IPS DF 4.7 (cell line): Measurements from ENCODE around the gene APBA2.

Experiments used
- DNase-seq: peaks from one replicate; pipeline ENCODE4 v3.0.0-alpha.2; 2013; ENCODE audit warnings: low spot score; ENCODE audit errors: extremely low read depth

Gene APBA2

GRCh38 chr15:29115093-29115991, 229.6 kb downstream of the APBA2 start:
- no peak for DNase-seq

GRCh38 chr15:29116970-29117700, 231.4 kb downstream of the APBA2 start:
- no peak for DNase-seq

GRCh38 chr15:29117778-29118177, 232.0 kb downstream of the APBA2 start:
- no peak for DNase-seq

GRCh38 chr15:29119847-29120246, 234.1 kb downstream of the APBA2 start:
- DNase-seq: no peak

GRCh38 chr15:29120593-29121368, 235.0 kb downstream of the APBA2 start:
- no peak for DNase-seq

GRCh38 chr15:29121369-29121656, 235.5 kb downstream of the APBA2 start:
- DNase-seq: no peak

GRCh38 chr15:29121907-29122306, 236.1 kb downstream of the APBA2 start:
- DNase-seq: no peak

GRCh38 chr15:29122506-29122905, 236.7 kb downstream of the APBA2 start:
- no peak for DNase-seq

- DNase-seq: no peak
These were observed 237.4 kb downstream of the APBA2 start for GRCh38 chr15:29123171-29123570.

- DNase-seq: no peak
These were observed 238.2 kb downstream of the APBA2 start for GRCh38 chr15:29123991-29124390.

- no peak for DNase-seq
These were observed 239.0 kb downstream of the APBA2 start for GRCh38 chr15:29124581-29125381.

- DNase-seq: no peak
These were observed 239.8 kb downstream of the APBA2 start for GRCh38 chr15:29125382-29126207.

GRCh38 chr15:29126208-29126536, 240.4 kb downstream of the APBA2 start:
- no peak for DNase-seq

- DNase-seq: no peak
These were observed 241.2 kb downstream of the APBA2 start for GRCh38 chr15:29126821-29127461.

GRCh38 chr15:29127506-29128430, 242.0 kb downstream of the APBA2 start:
- DNase-seq: no peak

- no peak for DNase-seq
These were observed 242.9 kb downstream of the APBA2 start for GRCh38 chr15:29128671-29129070.

- no peak for DNase-seq
These were observed 243.4 kb downstream of the APBA2 start for GRCh38 chr15:29129221-29129620.

GRCh38 chr15:29129926-29130325, 244.2 kb downstream of the APBA2 start:
- DNase-seq: no peak

GRCh38 chr15:29130476-29130875, 244.7 kb downstream of the APBA2 start:
- DNase-seq: no peak
